Uterus (tissue), 4 donors: ENCODE results near the gene CTDSP2. TPM values are rescaled to one million over a fixed set of nuclear protein-coding genes. Genes with fewer than 3 reads are reported as not detected.

ENCODE experiments used
- DNase-seq, 2 donors: peaks; one replicate each; pipeline ENCODE4 v3.0.0-alpha.2; 2019 to 2020
- H3K27ac ChIP-seq, 2 donors: fragments of 200-600 bp; sonication (generic); 1 replicate in 1 of 2; 2 replicates in 1 of 2; pipeline ENCODE4 v1.5.1; 2016 to 2018
- H3K27me3 ChIP-seq, 2 donors: fragments of 200-600 bp; sonication (generic); one replicate each; pipeline ENCODE4 v1.5.1; 2018 to 2019; ENCODE audit warnings: control low read depth in 1 of 2
- H3K36me3 ChIP-seq, 2 donors: fragments of 200-600 bp; sonication (generic); one replicate each; pipeline ENCODE4 v1.5.1; 2019; ENCODE audit warnings: control low read depth in 1 of 2
- H3K4me1 ChIP-seq, 2 donors: fragments of 200-600 bp; sonication (generic); one replicate each; pipeline ENCODE4 v1.5.1; 2018 to 2019; ENCODE audit warnings: control low read depth in 1 of 2
- H3K4me3 ChIP-seq, 2 donors: fragments of 200-600 bp; sonication (generic); 1 replicate in 1 of 2; 2 replicates in 1 of 2; pipeline ENCODE4 v1.5.1; 2018 to 2019; ENCODE audit warnings: mild to moderate bottlenecking in 1 of 2
- H3K9me3 ChIP-seq, 2 donors: fragments of 200-600 bp; sonication (generic); one replicate each; pipeline ENCODE4 v1.5.1; 2019; ENCODE audit warnings: control low read depth in 1 of 2
- POLR2A ChIP-seq, 2 donors: fragments of 450-650 bp; IDR thresholded peaks; one replicate each; pipeline ENCODE4 v1.6.1; 2016; ENCODE audit warnings: antibody characterized with exemption in 2 of 2, mild to moderate bottlenecking in 1 of 2, moderate library complexity in 1 of 2
- intact Hi-C: fragments of 100-400 bp; cut with DNase I; formaldehyde crosslinking; loops from one replicate; pipeline ENCODE4 v1.15.1; 2023; ENCODE audit warnings: low total_unique reads
- total RNA-seq, 4 donors: library from RNA; depleted of rRNA in 3 of 4; stranded (reverse); fragments of >200 nt in 3 of 4; gene quantifications; one replicate each; pipeline versions ENCODE4 v1.1.0 to v1.2.4, GENCODE V29; 2014 to 2023
- TF ChIP-seq, protein P1 (sequence below), 4 experiments: fragments of 200-600 bp in 2 of 4; fragments of 450-650 bp in 2 of 4; sonication (generic) in 2 of 4; IDR thresholded peaks; one replicate each; pipeline ENCODE4 v1.5.1; 2016 to 2019; ENCODE audit warnings: antibody characterized with exemption in 4 of 4, mild to moderate bottlenecking in 2 of 4, moderate library complexity in 1 of 4
- donor health status: DM: yes; HTN: yes; CAD: no.

CTDSP2 gene
- total RNA-seq, 4 donors from 2014 or later = 66.2 to 212 (median 90.9) TPM

DNA sequence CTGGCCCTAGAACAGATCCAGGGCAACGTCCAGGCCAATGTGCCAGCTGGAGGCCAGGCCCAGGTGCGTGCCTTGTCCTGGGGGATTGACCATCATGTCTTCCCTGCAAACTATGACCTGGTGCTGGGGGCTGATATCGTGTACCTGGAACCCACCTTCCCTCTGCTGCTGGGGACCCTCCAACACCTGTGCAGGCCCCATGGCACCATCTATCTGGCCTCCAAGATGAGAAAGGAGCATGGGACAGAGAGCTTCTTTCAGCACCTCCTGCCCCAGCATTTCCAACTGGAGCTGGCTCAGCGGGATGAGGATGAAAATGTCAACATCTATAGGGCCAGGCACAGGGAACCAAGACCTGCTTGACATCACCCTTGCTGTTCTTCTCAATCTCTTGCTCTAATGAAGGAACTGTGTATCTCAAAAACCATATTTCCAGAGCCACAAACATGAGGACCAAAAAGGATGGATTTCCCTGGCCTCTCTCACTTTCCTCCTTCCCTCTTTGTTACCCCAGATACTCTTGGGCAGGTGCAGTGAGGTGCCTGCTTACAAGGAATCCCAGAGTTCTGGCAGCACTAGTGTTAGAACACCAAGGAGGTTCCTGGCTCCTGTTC, 66.1 kb downstream of the CTDSP2 start:
- intact Hi-C loops = no loop called here
- H3K4me1 ChIP-seq = no peaks in the 10 kb centered on the region
- no peak overlapping the region for H3K27ac ChIP-seq
- no peak for DNase-seq
- no peaks in the 10 kb centered on the region for H3K27me3 ChIP-seq
- no peaks in the 10 kb centered on the region for H3K36me3 ChIP-seq
- TF ChIP-seq POLR2A (IDR thresholded peaks at IDR 0.05) = no peak
- TF ChIP-seq, protein P1, sequence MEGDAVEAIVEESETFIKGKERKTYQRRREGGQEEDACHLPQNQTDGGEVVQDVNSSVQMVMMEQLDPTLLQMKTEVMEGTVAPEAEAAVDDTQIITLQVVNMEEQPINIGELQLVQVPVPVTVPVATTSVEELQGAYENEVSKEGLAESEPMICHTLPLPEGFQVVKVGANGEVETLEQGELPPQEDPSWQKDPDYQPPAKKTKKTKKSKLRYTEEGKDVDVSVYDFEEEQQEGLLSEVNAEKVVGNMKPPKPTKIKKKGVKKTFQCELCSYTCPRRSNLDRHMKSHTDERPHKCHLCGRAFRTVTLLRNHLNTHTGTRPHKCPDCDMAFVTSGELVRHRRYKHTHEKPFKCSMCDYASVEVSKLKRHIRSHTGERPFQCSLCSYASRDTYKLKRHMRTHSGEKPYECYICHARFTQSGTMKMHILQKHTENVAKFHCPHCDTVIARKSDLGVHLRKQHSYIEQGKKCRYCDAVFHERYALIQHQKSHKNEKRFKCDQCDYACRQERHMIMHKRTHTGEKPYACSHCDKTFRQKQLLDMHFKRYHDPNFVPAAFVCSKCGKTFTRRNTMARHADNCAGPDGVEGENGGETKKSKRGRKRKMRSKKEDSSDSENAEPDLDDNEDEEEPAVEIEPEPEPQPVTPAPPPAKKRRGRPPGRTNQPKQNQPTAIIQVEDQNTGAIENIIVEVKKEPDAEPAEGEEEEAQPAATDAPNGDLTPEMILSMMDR (IDR thresholded peaks at IDR 0.05) = no peak
- H3K4me3 ChIP-seq = no peak overlapping the region
- no peaks in the 10 kb centered on the region for H3K9me3 ChIP-seq

DNA sequence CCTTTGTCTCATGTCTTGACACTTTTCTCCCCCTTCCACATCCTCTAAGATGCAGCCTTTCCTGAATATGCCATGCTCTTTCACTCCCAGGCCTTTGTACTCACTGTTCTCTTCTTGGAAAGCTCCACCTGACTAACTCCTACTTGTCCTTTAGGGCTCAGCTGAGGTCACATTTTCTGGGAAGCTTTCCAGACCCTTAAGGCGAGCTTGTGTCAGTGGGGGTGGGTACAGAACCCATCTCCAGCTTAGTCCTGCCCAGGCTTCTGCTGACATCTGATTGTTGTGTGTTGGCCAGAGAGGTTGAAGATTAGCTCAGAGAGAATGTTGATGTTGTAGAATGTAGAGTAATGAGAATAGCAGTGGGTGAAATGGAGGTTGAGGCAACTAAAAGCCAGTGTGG, 66.8 kb downstream of the CTDSP2 start:
- H3K4me3 ChIP-seq = no peak overlapping the region
- H3K9me3 ChIP-seq = no peaks in the 10 kb centered on the region
- H3K36me3 ChIP-seq = no peaks in the 10 kb centered on the region
- intact Hi-C loops = no loop called here
- TF ChIP-seq, protein P1 (IDR thresholded peaks at IDR 0.05) = no peak
- TF ChIP-seq POLR2A (IDR thresholded peaks at IDR 0.05) = no peak
- DNase-seq = no peak
- H3K4me1 ChIP-seq = no peaks in the 10 kb centered on the region
- no peak overlapping the region for H3K27ac ChIP-seq
- no peaks in the 10 kb centered on the region for H3K27me3 ChIP-seq

DNA sequence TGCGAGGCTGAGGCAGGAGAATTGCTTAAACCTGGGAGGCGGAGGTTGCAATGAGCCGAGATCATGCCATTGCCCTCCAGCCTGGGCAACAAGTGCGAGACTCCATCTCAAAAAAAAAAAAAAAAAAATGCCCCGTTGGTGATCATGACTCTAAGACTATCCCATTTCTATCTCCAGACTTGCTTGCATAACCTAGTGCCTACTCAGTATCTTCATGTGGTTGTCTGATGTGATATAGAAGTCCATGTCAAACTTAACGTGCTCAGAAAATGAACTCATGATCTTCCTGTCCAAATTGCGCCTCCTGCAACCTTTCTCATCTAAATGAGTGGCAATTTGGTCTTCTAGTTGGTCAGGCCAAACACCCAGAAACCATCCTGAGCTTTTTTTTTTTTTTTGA, 68.6 kb downstream of the CTDSP2 start:
- TF ChIP-seq, protein P1 (IDR thresholded peaks at IDR 0.05) = no peak
- TF ChIP-seq POLR2A (IDR thresholded peaks at IDR 0.05) = no peak
- Histone ChIP-seq H3K27ac (no peak overlapping the region), H3K27me3 (no peaks in the 10 kb centered on the region), H3K4me1 (peaks cover 0 to 5% of the 10 kb centered on the region in 2 donors), H3K9me3 (no peaks in the 10 kb centered on the region), H3K4me3 (no peak overlapping the region), H3K36me3 (no peaks in the 10 kb centered on the region)
- intact Hi-C loops = no loop called here
- no peak for DNase-seq

DNA sequence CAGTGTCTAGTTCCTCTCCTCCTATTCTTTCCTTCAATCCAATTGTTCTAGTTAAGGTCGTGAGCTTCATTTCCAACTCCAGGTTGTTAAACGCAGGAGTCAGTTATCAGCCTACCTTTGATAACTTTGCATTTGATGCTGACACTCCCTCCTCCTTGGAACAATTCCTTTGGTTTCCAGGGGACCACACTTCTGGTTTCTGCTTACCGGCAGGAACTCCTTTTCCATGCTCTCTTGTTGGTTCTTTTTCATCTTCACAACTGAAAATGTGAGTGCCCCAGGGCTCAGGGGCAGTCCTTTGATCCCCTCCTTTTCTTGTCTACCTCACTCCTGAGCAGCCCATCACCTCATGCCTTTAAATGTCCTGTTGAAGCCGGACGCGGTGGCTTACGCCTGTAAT, 69.2 kb downstream of the CTDSP2 start:
- no peak for DNase-seq

DNA sequence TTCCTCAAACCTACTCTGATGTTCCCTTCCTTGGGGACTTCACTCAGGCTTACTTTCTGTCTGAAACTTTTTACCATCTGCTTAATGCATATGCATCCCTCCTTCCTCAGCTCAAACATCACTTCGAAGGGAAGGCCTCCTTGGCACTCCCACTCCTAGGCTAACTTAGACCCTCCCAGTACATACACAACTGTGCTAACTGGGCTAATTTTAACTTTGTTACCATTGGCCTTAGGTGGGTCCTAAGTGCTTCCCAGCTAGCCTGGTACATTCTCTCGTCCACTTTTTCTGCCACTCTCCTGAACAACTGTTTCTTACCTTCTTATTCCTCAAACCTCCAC, 70.3 kb downstream of the CTDSP2 start:
- no peaks in the 10 kb centered on the region for H3K36me3 ChIP-seq
- no peak for DNase-seq
- H3K4me1 ChIP-seq = peaks cover 0 to 8% of the 10 kb centered on the region in 2 donors
- H3K27ac ChIP-seq = no peak overlapping the region
- intact Hi-C loops = no loop called here
- H3K27me3 ChIP-seq = no peaks in the 10 kb centered on the region
- H3K9me3 ChIP-seq = no peaks in the 10 kb centered on the region
- TF ChIP-seq, protein P1 (IDR thresholded peaks at IDR 0.05) = no peak
- no peak for TF ChIP-seq POLR2A (IDR thresholded peaks at IDR 0.05)
- H3K4me3 ChIP-seq = no peak overlapping the region

More for the DNA sequence above, 69.2 kb downstream of the CTDSP2 start:
- Histone ChIP-seq H3K36me3 (no peaks in the 10 kb centered on the region), H3K27me3 (no peaks in the 10 kb centered on the region), H3K4me1 (peaks cover 0 to 5% of the 10 kb centered on the region in 2 donors), H3K27ac (no peak overlapping the region), H3K9me3 (no peaks in the 10 kb centered on the region), H3K4me3 (no peak overlapping the region)
- no peak for TF ChIP-seq POLR2A (IDR thresholded peaks at IDR 0.05)
- TF ChIP-seq, protein P1 (IDR thresholded peaks at IDR 0.05) = no peak
- intact Hi-C loops = no loop called here
